ENCODE results near the gene CMBL.

Gene CMBL

DNA sequence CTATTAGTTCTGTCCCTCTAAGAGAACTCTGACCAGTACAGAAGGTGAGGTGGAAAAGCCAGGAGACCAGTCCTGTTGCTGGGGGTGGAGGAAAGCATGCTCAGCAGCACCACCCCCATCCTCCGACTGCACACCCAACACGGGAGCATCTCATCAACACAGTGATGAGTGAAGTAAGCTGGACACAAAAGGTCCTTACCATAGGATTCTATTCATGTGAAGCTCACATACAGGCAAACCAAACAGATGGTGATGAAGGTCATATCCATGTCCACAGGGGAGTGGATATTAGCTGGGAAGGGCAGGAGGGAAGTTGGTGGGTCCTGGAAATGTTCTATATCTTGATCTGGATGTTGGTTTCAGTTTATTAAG is 31.0 kb upstream of the CMBL start:
- H3K4me3 ChIP-seq (ENCODE audit: low read depth, low read length), result no peak overlapping the region
- DNase-seq (ENCODE audit: low read depth), result no peak
- TF ChIP-seq, protein P1, sequence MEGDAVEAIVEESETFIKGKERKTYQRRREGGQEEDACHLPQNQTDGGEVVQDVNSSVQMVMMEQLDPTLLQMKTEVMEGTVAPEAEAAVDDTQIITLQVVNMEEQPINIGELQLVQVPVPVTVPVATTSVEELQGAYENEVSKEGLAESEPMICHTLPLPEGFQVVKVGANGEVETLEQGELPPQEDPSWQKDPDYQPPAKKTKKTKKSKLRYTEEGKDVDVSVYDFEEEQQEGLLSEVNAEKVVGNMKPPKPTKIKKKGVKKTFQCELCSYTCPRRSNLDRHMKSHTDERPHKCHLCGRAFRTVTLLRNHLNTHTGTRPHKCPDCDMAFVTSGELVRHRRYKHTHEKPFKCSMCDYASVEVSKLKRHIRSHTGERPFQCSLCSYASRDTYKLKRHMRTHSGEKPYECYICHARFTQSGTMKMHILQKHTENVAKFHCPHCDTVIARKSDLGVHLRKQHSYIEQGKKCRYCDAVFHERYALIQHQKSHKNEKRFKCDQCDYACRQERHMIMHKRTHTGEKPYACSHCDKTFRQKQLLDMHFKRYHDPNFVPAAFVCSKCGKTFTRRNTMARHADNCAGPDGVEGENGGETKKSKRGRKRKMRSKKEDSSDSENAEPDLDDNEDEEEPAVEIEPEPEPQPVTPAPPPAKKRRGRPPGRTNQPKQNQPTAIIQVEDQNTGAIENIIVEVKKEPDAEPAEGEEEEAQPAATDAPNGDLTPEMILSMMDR (IDR thresholded peaks at IDR 0.05; ENCODE audit: insufficient read depth, low read depth, low read length, missing control alignments), result no peak

DNA sequence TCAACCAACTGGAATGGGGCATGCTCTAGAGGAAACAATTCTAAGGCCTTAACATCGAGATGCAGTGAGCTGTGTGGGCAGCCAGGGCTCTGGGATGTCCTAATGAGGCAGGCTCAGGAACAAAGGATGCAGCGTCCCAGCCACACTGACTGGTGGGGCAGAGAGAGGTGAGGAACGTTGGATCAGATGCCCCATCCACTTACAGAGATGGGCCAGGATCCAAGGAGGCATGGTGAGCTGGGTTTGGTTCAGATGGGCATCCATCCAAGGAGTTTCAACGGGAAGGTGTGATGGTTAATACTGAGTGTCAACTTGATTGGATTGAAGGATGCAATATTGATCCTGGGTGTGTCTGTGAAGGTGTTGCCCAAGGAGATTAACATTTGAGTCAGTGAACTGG is 30.3 kb upstream of the CMBL start:
- TF ChIP-seq, protein P1 (IDR thresholded peaks at IDR 0.05; ENCODE audit: insufficient read depth, low read depth, low read length, missing control alignments), result no peak

DNA sequence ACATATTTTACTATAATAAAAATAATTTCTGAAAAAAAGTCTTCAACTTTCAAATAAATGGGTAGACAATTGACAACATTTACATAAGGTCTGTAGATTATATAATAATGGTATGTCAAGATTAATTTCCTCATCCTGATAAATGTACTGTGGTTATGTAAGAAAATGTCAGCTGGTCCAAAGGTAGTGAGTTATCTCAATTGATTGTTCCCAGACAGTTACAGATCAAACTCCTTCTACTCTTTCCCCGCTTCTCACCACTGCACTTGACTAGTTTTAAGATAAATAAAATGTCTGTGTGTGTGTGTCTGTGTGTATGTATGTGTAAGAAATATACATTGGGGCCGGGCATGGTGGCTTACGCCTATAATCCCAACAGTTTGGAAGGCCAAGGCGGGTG is 29.4 kb upstream of the CMBL start:
- H3K4me3 ChIP-seq (ENCODE audit: low read depth, low read length), result no peak overlapping the region
- DNase-seq (ENCODE audit: low read depth), result no peak
- TF ChIP-seq, protein P1 (IDR thresholded peaks at IDR 0.05; ENCODE audit: insufficient read depth, low read depth, low read length, missing control alignments), result no peak

More for the DNA sequence above, 30.3 kb upstream of the CMBL start:
- no peak for DNase-seq (ENCODE audit: low read depth)
- H3K4me3 ChIP-seq (ENCODE audit: low read depth, low read length), result no peak overlapping the region

DNA sequence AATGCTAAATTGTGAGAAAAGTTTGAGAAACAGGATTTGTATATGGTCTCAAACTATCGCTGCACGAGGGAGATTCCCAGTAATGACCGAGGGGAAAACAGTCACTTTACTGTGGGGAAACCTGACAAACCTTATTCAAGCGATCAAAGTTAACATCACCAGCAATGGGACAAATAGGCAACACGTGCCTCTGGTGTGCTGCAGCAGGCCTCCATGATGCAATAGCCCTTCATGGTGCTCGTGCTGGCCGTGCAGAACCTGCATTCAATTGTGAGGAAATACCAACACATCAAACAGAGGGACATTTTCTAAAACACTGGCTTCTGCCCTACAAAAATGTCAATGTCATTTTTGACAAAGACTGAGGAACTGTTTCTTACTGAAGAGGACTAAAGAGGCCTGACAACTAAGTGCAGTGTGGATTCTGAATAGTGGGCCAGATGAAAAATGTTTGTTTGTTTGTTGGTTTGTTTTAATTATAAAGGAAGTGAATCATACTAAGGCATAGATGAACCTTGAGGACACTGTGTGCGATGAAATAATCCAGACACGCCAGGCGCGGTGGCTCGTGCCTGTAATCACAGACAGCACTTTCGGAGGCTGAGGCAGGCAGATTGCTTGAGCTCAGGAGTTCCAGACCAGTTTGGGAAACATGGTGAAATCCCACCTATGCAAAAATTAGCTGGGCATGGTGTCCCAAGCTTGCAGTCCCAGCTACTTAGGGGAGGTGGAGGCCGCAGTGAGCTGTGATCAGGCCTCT is 28.2 kb upstream of the CMBL start:
- DNase-seq (ENCODE audit: low read depth), result no peak
- TF ChIP-seq, protein P1 (IDR thresholded peaks at IDR 0.05; ENCODE audit: insufficient read depth, low read depth, low read length, missing control alignments), result no peak
- no peak overlapping the region for H3K4me3 ChIP-seq (ENCODE audit: low read depth, low read length)

DNA sequence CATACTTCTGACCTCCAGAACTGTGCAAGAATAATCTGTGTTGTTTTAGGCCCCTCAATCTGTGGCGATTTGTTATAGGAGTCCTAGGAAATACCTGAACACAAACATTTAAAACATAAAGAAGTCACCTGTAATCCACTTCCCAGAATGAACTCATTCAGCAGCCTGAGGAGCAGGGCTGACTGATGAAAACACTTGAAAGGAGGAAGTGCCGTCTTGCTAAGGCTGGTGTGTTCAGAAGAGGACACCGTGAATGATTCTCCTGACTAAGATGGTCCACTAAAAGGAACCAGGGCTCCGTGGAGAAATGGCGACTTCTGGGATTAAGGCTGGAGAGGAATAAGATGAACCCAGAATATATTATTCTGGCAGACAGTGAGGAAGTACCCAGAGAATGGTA is 27.1 kb upstream of the CMBL start:
- H3K4me3 ChIP-seq (ENCODE audit: low read depth, low read length), result no peak overlapping the region
- TF ChIP-seq, protein P1 (IDR thresholded peaks at IDR 0.05; ENCODE audit: insufficient read depth, low read depth, low read length, missing control alignments), result no peak
- DNase-seq (ENCODE audit: low read depth), result no peak

DNA sequence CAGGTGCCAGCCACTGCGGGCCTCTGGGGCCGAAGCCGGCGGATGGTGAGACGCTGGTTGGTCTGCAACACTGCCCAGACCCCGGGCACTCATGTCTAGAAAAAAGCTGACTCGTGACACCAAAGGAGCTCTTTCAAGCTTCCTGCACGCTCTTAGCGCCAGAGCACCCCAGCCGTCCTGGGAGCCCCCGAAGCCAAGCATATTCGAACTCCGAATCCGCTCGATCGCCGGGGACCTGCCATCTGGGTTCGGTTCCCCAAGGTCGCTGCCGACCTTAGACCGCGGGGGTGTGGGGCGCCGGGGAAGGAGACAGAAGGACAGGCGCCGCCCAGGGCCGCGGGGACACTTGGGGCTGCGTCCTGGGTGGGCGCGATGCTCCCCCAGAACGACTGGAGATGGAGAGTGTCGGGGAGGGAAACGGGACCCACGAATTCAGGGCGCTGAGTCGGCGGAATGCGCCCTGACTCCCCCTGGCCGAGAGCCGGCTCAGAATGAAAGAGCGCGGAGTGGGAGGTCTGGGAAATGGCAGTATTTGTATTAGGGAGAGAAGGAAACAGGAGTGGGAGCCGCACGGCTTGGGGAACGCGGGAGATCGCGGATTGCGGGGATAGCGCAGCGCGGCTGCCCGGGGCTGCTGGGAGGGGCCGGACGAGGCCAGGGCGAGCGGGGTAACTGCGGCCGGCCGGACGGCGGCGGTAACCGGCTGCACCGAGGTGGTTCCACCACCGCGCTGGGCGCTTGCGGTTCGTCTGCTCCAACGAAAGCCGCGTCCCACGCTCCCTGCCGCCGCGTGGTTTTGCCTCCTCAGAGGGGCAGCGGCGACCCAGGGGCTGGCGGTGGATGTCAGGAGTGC is 25.7 kb upstream of the CMBL start:
- DNase-seq (ENCODE audit: low read depth), result no peak
- TF ChIP-seq, protein P1 (IDR thresholded peaks at IDR 0.05; ENCODE audit: insufficient read depth, low read depth, low read length, missing control alignments), result no peak
- H3K4me3 ChIP-seq (ENCODE audit: low read depth, low read length), result peak overlapping the region; percentile 63
